Upper lobe of left lung (tissue), 4 donors: ENCODE results near the gene EBLN2.

Source experiments
- POLR2A ChIP-seq, 4 donors: fragments of 450-650 bp; IDR thresholded peaks; one replicate each; pipeline ENCODE4 v1.5.1; 2016 to 2017; ENCODE audit warnings: antibody characterized with exemption in 4 of 4, mild to moderate bottlenecking in 2 of 4
- TF ChIP-seq, protein P1 (sequence below), 6 experiments: fragments of 450-650 bp in 4 of 6; fragments of 200-600 bp in 2 of 6; sonication (generic) in 2 of 6; IDR thresholded peaks; one replicate each; pipeline ENCODE4 v1.5.1; 2016 to 2019; ENCODE audit warnings: antibody characterized with exemption in 6 of 6

DNA sequence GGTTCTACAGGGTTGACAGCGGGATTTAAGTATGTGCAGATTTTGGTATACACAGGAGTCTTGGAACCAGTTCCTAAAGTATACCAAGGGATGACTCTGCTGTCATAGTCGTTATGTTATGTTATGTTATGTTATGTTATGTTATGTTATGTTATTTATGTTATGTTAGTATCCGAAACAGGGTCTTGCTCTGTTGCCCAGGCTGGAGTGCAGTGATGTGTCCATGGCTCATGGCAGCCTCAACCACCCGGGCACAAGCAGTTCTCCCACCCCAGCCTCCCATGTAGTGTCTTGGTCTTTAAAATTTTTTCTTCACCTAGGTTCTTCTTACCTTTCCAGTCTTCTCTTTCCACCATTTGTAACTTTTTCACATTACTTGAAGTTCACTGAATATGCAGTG, 43.2 kb upstream of the EBLN2 start:
- TF ChIP-seq, protein P1, sequence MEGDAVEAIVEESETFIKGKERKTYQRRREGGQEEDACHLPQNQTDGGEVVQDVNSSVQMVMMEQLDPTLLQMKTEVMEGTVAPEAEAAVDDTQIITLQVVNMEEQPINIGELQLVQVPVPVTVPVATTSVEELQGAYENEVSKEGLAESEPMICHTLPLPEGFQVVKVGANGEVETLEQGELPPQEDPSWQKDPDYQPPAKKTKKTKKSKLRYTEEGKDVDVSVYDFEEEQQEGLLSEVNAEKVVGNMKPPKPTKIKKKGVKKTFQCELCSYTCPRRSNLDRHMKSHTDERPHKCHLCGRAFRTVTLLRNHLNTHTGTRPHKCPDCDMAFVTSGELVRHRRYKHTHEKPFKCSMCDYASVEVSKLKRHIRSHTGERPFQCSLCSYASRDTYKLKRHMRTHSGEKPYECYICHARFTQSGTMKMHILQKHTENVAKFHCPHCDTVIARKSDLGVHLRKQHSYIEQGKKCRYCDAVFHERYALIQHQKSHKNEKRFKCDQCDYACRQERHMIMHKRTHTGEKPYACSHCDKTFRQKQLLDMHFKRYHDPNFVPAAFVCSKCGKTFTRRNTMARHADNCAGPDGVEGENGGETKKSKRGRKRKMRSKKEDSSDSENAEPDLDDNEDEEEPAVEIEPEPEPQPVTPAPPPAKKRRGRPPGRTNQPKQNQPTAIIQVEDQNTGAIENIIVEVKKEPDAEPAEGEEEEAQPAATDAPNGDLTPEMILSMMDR (IDR thresholded peaks at IDR 0.05), result no peak
- no peak for TF ChIP-seq POLR2A (IDR thresholded peaks at IDR 0.05)
